HepG2 (cell line): ENCODE measurements around the gene PSMB4.

Experiments
- CTCF ChIP-seq: sonication (generic); formaldehyde crosslinking; IDR thresholded peaks from 2 replicates; pipeline ENCODE4 v1.5.0; 2020; ENCODE audit warnings: mild to moderate bottlenecking, missing genetic modification reagents, moderate library complexity
- SSRP1 ChIP-seq: IDR thresholded peaks from 2 replicates; pipeline ENCODE4 v1.6.1; 2016; ENCODE audit warnings: control low read depth
- ZNF350 ChIP-seq: sonication (generic); formaldehyde crosslinking; IDR thresholded peaks from 2 replicates; pipeline ENCODE4 v1.4.0; 2020; ENCODE audit warnings: mild to moderate bottlenecking, low read depth, missing genetic modification reagents, borderline replicate concordance
- ZNF7 ChIP-seq: IDR thresholded peaks from 2 replicates; pipeline ENCODE4 v1.6.1; 2016; ENCODE audit warnings: missing biosample characterization, missing genetic modification reagents
- TF ChIP-seq, protein P1 (sequence below): sonication (generic); formaldehyde crosslinking; IDR thresholded peaks from 2 replicates; pipeline ENCODE4 v1.5.0; 2020; ENCODE audit warnings: missing genetic modification reagents

DNA sequence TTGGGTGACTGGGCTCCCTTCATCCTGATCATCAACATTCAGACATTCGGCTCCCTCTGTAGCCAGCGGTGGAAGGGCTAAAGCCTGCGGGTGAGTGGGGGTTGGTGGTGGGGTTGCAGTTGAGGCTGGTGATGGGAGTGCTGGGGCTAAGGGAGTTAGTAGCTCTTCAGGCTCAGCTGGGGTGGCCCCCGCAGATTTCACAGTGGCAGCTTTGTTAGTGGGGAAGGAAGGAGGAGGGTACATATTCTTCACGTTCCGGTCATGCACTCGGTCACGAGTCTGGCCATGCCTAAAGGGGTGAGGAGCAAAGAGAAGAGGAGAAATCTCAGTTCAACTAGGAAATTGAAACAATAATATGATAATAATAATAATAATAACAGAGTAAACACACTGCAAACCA lies 6.8 kb downstream of the PSMB4 start:
- TF ChIP-seq, protein P1, sequence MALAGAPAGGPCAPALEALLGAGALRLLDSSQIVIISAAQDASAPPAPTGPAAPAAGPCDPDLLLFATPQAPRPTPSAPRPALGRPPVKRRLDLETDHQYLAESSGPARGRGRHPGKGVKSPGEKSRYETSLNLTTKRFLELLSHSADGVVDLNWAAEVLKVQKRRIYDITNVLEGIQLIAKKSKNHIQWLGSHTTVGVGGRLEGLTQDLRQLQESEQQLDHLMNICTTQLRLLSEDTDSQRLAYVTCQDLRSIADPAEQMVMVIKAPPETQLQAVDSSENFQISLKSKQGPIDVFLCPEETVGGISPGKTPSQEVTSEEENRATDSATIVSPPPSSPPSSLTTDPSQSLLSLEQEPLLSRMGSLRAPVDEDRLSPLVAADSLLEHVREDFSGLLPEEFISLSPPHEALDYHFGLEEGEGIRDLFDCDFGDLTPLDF: no peak
- no peak for TF ChIP-seq CTCF
- TF ChIP-seq SSRP1 (CRISPR knock-in tag): no peak
- no peak for TF ChIP-seq ZNF350 (CRISPR knock-in tag)
- no peak for TF ChIP-seq ZNF7 (CRISPR knock-in tag)
